IPS DF 4.7 (cell line): ENCODE data around the gene TAGLN2.

Source experiments
- DNase-seq: peaks from one replicate; pipeline ENCODE4 v3.0.0-alpha.2; 2013; ENCODE audit warnings: low spot score; ENCODE audit errors: extremely low read depth

The TAGLN2 gene

GRCh38 chr1:159949981-159950381 lies 24.7 kb upstream of the TAGLN2 start:
- no peak for DNase-seq

DNA sequence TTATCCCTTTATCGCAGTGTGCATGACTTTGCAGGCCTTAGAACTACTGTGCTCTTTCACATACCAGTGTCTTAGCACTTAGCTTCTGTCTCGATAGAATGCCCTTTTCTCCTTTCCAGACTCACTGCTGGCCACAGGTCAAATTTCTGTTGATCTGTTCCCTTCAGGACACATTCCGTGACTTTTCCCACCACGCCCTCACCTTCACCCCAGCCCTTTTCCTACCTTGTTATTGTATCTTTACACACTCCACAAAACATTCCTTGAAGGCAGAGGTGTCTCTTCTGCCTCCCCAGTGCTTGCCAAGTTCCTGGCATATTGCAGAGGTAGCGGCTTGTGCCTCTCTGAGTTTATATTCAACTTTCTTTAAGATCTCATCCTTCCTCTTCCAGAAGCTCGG lies 23.8 kb upstream of the TAGLN2 start:
- DNase-seq = no peak

DNA sequence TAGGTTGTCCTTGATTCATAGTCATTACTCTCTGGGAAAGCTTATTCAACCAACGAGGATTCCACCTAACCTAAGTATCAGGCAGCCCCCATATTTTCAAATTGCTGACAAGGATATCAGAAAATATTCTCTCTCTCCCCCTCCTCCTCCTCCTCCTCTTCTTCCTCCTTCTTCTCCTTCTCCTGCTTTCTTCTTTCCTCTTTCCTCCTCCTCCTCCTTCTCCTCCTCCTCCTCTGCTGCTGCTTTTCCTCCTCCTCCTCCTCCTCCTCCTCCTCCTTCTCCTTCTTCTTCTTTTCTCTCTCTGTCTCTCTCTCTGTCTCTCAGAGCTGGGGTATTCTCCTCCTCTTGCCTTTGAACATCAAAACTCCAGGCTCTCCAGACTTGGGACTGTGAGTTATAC lies 22.6 kb upstream of the TAGLN2 start:
- no peak for DNase-seq

- DNase-seq = no peak
Observed at GRCh38 chr1:159946242-159947187, 21.2 kb upstream of the TAGLN2 start.

DNA sequence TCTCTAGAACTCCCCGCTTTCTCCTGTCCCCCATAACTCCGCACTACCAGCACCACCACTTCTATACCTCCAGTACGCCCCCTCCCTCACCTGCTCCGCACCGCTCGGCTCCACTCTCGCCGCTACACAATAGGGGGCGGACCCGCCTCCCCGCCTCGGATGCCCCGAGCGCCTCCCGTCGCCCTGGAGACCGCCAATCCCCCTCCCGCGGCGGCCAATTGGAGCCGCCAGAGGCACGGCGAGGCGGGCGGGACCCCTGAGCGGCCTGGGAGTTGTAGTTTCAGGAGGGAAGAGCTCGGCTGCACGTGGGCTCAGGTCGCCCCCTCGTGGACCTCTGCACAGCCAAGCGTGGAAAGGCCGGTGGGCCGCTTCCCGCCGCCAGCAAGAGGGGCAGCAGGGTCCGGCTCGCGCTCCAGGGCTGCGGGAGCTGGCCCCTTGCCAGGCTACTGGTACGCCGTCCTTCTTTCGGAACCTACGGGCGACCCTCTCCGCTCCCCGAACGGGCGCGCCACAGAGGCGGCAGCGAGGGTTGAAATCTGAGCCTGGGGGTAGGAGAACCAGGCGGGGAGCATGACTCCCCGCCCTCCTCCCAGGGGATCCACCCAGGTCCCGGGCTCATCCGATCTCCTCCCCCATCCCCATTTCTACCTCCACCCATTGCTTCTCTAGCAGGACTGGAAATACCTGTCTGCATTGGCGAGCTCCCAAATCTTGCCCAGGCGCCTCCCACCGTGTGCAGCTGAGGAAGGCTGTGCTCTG lies 20.4 kb upstream of the TAGLN2 start, which contains the start of gene IGSF9:
TSS of gene IGSF9 (minus strand) at position 131 of the 759 bp plus-strand sequence. CDS start 2,159 bp downstream, outside the sequence.
- DNase-seq = peak; percentile 64

GRCh38 chr1:159944623-159945455 lies 19.5 kb upstream of the TAGLN2 start:
- no peak for DNase-seq

GRCh38 chr1:159943908-159944622 lies 18.8 kb upstream of the TAGLN2 start:
- no peak for DNase-seq

DNA sequence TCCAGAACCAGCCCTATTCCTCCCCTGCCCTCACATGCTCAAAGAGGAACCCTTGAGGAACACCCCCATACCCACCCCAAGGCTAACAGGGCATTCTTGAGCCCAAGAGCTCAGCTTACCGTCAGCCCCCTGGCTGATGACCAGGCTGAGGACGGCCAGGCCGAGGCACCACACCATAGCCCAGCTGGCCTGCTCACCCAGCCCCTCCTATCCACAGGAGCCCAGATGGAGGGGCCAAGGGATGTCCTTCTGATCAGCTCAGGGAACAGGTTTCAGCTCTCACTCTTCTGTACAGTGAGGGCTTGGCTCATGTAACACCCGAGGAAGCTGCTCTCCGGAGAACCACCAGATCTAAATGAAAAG lies 18.0 kb upstream of the TAGLN2 start:
- no peak for DNase-seq

DNA sequence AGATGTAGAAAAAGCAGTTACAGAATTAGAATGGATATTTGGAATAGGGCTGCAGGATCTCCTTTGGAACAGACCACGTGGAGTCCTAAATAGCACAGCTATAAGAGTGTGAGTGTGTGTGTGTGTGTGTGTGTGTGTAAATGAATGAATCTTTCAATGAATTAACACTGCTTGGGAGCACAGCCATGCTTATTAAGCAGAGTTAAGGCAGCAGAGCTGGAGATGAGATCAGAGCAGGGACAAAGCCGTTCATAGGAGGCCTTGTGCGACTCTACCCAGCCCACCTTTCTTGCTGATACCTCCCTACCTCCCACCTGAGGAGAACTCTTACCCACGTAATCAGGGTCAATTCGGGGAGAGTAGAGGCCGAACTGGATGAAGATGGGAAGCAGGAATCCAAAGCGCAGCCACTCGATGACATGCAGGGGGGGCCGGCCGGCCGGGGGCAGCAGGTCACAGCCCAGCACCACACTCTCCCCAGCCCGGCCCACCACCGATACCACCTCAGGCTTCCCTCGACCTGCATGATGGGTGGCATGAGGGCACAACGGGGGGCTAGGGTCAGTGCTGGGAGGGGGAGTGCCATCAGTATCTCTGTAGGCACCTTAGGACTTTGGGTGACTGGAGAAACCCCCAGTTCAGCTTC lies 17.4 kb upstream of the TAGLN2 start:
- DNase-seq = no peak

- no peak for DNase-seq
Observed at GRCh38 chr1:159941591-159942560, 16.6 kb upstream of the TAGLN2 start.

GRCh38 chr1:159941141-159941540 lies 15.8 kb upstream of the TAGLN2 start:
- DNase-seq = no peak

- DNase-seq = no peak
Observed at GRCh38 chr1:159940006-159940620, 14.8 kb upstream of the TAGLN2 start.

DNA sequence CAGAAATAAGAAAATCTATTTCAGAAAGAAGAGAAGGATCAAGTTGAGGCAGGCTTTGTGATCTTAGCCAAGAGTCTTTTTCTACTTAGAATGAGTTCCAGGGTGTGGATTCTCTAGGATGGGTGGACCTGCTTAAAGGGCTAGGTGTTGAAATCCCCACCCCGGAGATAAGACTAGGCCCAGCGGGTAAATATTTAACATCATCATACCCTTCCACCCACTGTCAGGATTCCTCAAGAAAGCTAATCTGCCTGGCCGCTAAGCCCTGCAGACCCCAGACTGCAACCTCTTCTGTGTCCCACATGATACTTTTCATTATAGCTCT lies 14.3 kb upstream of the TAGLN2 start:
- no peak for DNase-seq

DNA sequence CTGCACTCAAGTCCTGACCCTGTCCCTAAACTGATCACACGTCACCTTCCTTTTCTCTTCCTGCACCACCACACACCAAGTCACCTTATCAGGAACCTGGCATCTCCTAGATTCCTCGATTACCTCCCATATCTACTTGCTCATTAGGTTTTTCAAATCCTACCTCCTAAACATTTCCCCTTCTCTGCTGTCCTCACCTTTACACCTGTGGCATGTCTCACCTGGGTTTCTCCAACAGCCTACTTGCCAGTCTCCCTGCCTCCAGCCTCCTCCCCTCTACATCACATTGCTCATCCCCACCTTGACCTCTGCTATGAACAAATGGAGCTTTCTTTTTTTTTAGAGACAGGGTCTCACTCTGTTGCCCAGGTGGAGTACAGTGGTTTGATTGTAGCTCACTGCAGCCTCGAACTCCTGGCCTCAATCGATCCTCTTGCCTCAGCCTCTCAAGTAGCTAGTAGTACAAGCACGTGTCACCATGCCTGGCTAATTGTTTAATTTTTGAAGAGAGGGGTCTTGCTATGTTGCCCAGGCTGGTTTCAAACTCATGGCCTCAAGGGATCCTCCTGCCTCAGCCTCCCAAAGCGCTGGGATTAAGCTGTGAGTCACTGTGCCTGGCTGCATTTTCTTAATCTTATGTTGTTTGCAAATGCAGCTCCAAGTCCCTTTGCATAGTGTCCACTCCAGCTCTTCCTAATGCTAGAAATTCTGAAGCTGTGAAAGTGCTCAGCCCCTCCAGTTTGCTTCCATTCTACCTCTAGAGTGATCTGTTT lies 13.8 kb upstream of the TAGLN2 start:
- no peak for DNase-seq

DNA sequence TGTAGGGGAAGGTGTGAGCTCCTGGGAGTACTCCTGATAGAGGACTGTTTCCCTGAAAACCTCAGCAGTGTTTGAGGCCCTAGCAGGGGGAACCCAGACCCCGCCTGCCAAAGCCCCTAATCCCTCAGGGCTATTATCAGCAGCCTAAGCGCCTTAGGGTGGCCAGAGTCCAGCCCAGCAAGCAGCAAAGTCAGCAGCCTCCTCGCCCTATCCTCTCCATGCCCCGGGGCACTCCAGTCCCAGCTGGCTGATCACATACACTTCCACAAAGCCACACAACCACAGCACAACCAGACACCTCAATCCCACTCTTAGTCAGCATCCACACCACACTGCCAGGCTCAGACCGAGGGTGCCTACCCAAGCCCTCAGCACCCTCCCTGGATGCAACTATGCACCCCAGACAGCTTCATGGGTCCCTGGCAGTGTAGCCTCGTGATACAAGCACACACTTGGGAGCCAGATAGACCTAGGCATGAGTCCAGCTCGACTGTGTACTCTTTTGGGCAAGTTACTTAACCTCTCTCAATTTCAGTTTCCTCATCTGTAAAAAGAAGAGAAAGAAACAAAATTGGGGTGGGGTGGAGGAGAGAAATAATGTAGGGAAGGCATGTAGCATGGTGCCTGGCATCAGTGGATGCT lies 13.0 kb upstream of the TAGLN2 start:
- DNase-seq = no peak

- no peak for DNase-seq
Observed at GRCh38 chr1:159937054-159937750, 11.9 kb upstream of the TAGLN2 start.

- DNase-seq = no peak
Observed at GRCh38 chr1:159936273-159936904, 11.1 kb upstream of the TAGLN2 start.
